ENCODE results near the gene TNFSF11.

TNFSF11 gene

GRCh38 chr13:42547612-42548011 is 26.3 kb upstream of the TNFSF11 start:
- Histone ChIP-seq H3K9ac (ENCODE audit: low read length) (no peak overlapping the region), H3K27ac (ENCODE audit: low read depth, low read length, poor library complexity, severe bottlenecking) (no peak overlapping the region), H3K4me2 (ENCODE audit: low read length) (no peak overlapping the region), H3K9me3 (ENCODE audit: low read length) (no peaks in the 10 kb centered on the region), H3K36me3 (ENCODE audit: insufficient read depth, low read length) (no peaks in the 10 kb centered on the region), H3K79me2 (ENCODE audit: insufficient read depth, low read length) (no peaks in the 10 kb centered on the region), H3K4me3 (ENCODE audit: low read depth, low read length, poor library complexity, severe bottlenecking) (no peak overlapping the region), H3K27me3 (ENCODE audit: insufficient read depth, low read length) (no peaks in the 10 kb centered on the region), H4K20me1 (ENCODE audit: insufficient read depth, low read length) (no peaks in the 10 kb centered on the region), H3K4me1 (ENCODE audit: insufficient read depth, low read length, severe bottlenecking) (no peaks in the 10 kb centered on the region), H3F3A (ENCODE audit: insufficient read depth, low read length) (no peaks in the 10 kb centered on the region), H2AFZ (ENCODE audit: low read length) (no peak overlapping the region), H3K9me2 (ENCODE audit: low read depth, low read length) (no peaks in the 10 kb centered on the region)
- TF ChIP-seq EZH2 (IDR thresholded peaks at IDR 0.05; ENCODE audit: borderline replicate concordance, low read length) (no peak), CTCF (IDR thresholded peaks at IDR 0.05; ENCODE audit: low read length) (no peak)

GRCh38 chr13:42548731-42549551 is 25.0 kb upstream of the TNFSF11 start:
- H3K4me3 ChIP-seq (ENCODE audit: low read depth, low read length, poor library complexity, severe bottlenecking), result no peak overlapping the region
- H3K4me2 ChIP-seq (ENCODE audit: low read length), result no peak overlapping the region
- TF ChIP-seq EZH2 (IDR thresholded peaks at IDR 0.05; ENCODE audit: borderline replicate concordance, low read length), result no peak
- no peak for TF ChIP-seq CTCF (IDR thresholded peaks at IDR 0.05; ENCODE audit: low read length)

GRCh38 chr13:42549552-42549936 is 24.4 kb upstream of the TNFSF11 start:
- H4K20me1 ChIP-seq (ENCODE audit: insufficient read depth, low read length), result no peaks in the 10 kb centered on the region
- H3K4me2 ChIP-seq (ENCODE audit: low read length), result no peak overlapping the region
- TF ChIP-seq EZH2 (IDR thresholded peaks at IDR 0.05; ENCODE audit: borderline replicate concordance, low read length), result no peak
- TF ChIP-seq CTCF (IDR thresholded peaks at IDR 0.05; ENCODE audit: low read length), result no peak
- no peaks in the 10 kb centered on the region for H3K4me1 ChIP-seq (ENCODE audit: insufficient read depth, low read length, severe bottlenecking)
- no peak overlapping the region for H3K4me3 ChIP-seq (ENCODE audit: low read depth, low read length, poor library complexity, severe bottlenecking)
- H3K27ac ChIP-seq (ENCODE audit: low read depth, low read length, poor library complexity, severe bottlenecking), result no peak overlapping the region
- no peaks in the 10 kb centered on the region for H3K36me3 ChIP-seq (ENCODE audit: insufficient read depth, low read length)
- H2AFZ ChIP-seq (ENCODE audit: low read length), result no peak overlapping the region
- H3K9ac ChIP-seq (ENCODE audit: low read length), result no peak overlapping the region
- H3K79me2 ChIP-seq (ENCODE audit: insufficient read depth, low read length), result no peaks in the 10 kb centered on the region
- no peaks in the 10 kb centered on the region for H3F3A ChIP-seq (ENCODE audit: insufficient read depth, low read length)
- H3K27me3 ChIP-seq (ENCODE audit: insufficient read depth, low read length), result no peaks in the 10 kb centered on the region
- no peaks in the 10 kb centered on the region for H3K9me2 ChIP-seq (ENCODE audit: low read depth, low read length)
- H3K9me3 ChIP-seq (ENCODE audit: low read length), result no peaks in the 10 kb centered on the region

More at GRCh38 chr13:42548731-42549551, 25.0 kb upstream of the TNFSF11 start:
- H3K9ac ChIP-seq (ENCODE audit: low read length), result no peak overlapping the region
- no peak overlapping the region for H3K27ac ChIP-seq (ENCODE audit: low read depth, low read length, poor library complexity, severe bottlenecking)
- H2AFZ ChIP-seq (ENCODE audit: low read length), result no peak overlapping the region
- no peaks in the 10 kb centered on the region for H4K20me1 ChIP-seq (ENCODE audit: insufficient read depth, low read length)
- H3K27me3 ChIP-seq (ENCODE audit: insufficient read depth, low read length), result no peaks in the 10 kb centered on the region
- H3K9me2 ChIP-seq (ENCODE audit: low read depth, low read length), result no peaks in the 10 kb centered on the region
- H3K9me3 ChIP-seq (ENCODE audit: low read length), result no peaks in the 10 kb centered on the region
- H3F3A ChIP-seq (ENCODE audit: insufficient read depth, low read length), result no peaks in the 10 kb centered on the region
- no peaks in the 10 kb centered on the region for H3K79me2 ChIP-seq (ENCODE audit: insufficient read depth, low read length)
- H3K4me1 ChIP-seq (ENCODE audit: insufficient read depth, low read length, severe bottlenecking), result no peaks in the 10 kb centered on the region
- H3K36me3 ChIP-seq (ENCODE audit: insufficient read depth, low read length), result no peaks in the 10 kb centered on the region

Data from OCI-LY1 (cell line).